NCI-H524 (cell line): ENCODE measurements around the gene CBLN4.

Experiments
- DNase-seq, 2 experiments: peaks; one replicate each; lab custom pipeline; 2025; lab: John Stamatoyannopoulos, UW

Gene CBLN4

GRCh38 chr20:56005389-56005715 is at the start of gene CBLN4:
Gene CBLN4, minus strand, starts transcription at chr20:56005519. Its CDS starts 1,348 bp downstream, at chr20:56004171.
- DNase-seq = no peak

- DNase-seq = no peak
These were observed 37.9 kb upstream of the CBLN4 start for GRCh38 chr20:56043227-56043626.

- no peak for DNase-seq
These were observed 26.9 kb upstream of the CBLN4 start for GRCh38 chr20:56032251-56032650.

GRCh38 chr20:56018716-56019115 is 13.4 kb upstream of the CBLN4 start:
- DNase-seq = no peak

- DNase-seq = no peak
These were observed 12.9 kb upstream of the CBLN4 start for GRCh38 chr20:56018194-56018593.

GRCh38 chr20:56017560-56017959 is 12.2 kb upstream of the CBLN4 start:
- no peak for DNase-seq

- no peak for DNase-seq
These were observed 9.7 kb upstream of the CBLN4 start for GRCh38 chr20:56014998-56015397.

GRCh38 chr20:56014151-56014550 is 8.8 kb upstream of the CBLN4 start:
- no peak for DNase-seq

- no peak for DNase-seq
These were observed 519 bp downstream of the CBLN4 start for GRCh38 chr20:56004611-56005388.

- no peak for DNase-seq
These were observed 1.3 kb downstream of the CBLN4 start for GRCh38 chr20:56004007-56004406.

GRCh38 chr20:56002908-56003800 is 2.2 kb downstream of the CBLN4 start:
- DNase-seq = no peak

GRCh38 chr20:56001890-56002289 is 3.4 kb downstream of the CBLN4 start:
- DNase-seq = no peak

- DNase-seq = no peak
These were observed 4.1 kb downstream of the CBLN4 start for GRCh38 chr20:56001106-56001785.

- no peak for DNase-seq
These were observed 26.8 kb downstream of the CBLN4 start for GRCh38 chr20:55978550-55978949.

- DNase-seq = no peak
These were observed 27.4 kb downstream of the CBLN4 start for GRCh38 chr20:55977690-55978459.

- DNase-seq = no peak
These were observed 30.7 kb downstream of the CBLN4 start for GRCh38 chr20:55974491-55975202.

GRCh38 chr20:55964790-55965189 is 40.5 kb downstream of the CBLN4 start:
- no peak for DNase-seq

GRCh38 chr20:55961376-55962330 is 43.7 kb downstream of the CBLN4 start:
- DNase-seq = no peak

GRCh38 chr20:55953201-55953600 is 52.1 kb downstream of the CBLN4 start:
- DNase-seq = no peak

GRCh38 chr20:55947701-55948100 is 57.6 kb downstream of the CBLN4 start:
- DNase-seq = no peak
